Urinary bladder (tissue), 4 donors: ENCODE data around the gene PALD1. TPM values are rescaled to one million over a fixed set of nuclear protein-coding genes. Genes with fewer than 3 reads are reported as not detected.
A peak's percentile ranks its signal among the peaks of the same experiment; 100 is the strongest.
"Not testable (repeated sequence)": the region's sequence is repeated elsewhere in the genome, so short reads cannot be mapped to it uniquely, and the experiment has no call there.

Experiments used
- DNase-seq: peaks from one replicate; pipeline ENCODE4 v3.0.0-alpha.2; 2015; ENCODE audit errors: extremely low spot score
- H3K27ac ChIP-seq: one replicate; pipeline ENCODE4 v1.5.1; 2013; ENCODE audit warnings: low read depth, mild to moderate bottlenecking, moderate library complexity
- H3K36me3 ChIP-seq: one replicate; pipeline ENCODE4 v1.6.1; 2013; ENCODE audit warnings: mild to moderate bottlenecking, moderate library complexity; ENCODE audit not compliant: insufficient read depth
- H3K4me1 ChIP-seq: one replicate; pipeline ENCODE4 v1.6.1; 2013; ENCODE audit warnings: mild to moderate bottlenecking, moderate library complexity; ENCODE audit not compliant: insufficient read depth
- H3K4me3 ChIP-seq: one replicate; pipeline ENCODE4 v1.5.1; 2013; ENCODE audit warnings: low read depth, low read length
- WGBS: extraction: QIAGEN DNeasy Blood & Tissue Kit; methylation state at CpG from one replicate; pipeline ENCODE4 v1.1.7; 2013; 5-methylcytosine and 5-hydroxymethylcytosine counted together
- polyA plus RNA-seq: library from polyadenylated mRNA; stranded (reverse); fragments of 200-250 nt; gene quantifications from one replicate; pipeline ENCODE4 v1.2.3, GENCODE V29; 2013
- total RNA-seq: library from RNA; depleted of rRNA; stranded (reverse); fragments of >200 nt; gene quantifications from one replicate; pipeline ENCODE4 v1.2.3, GENCODE V29; 2014
- donor health status: healthy with polysubstance abuse.
- donor health status: healthy.

PALD1 gene
- total and polyA plus RNA-seq, 2 donors = 5.7 to 10.2 TPM

- H3K4me3 ChIP-seq = no peak overlapping the region
- H3K4me1 ChIP-seq = no peaks in the 10 kb centered on the region
- H3K27ac ChIP-seq = peak overlapping the region; percentile 24
- WGBS = 30% methylated on average over 7 of the region's 7 CpGs
- H3K36me3 ChIP-seq = no peaks in the 10 kb centered on the region
- no peak for DNase-seq
Observed at GRCh38 chr10:70481831-70482530, 3.4 kb downstream of the PALD1 start.

GRCh38 chr10:70482982-70483760, 4.6 kb downstream of the PALD1 start:
- DNase-seq = no peak
- H3K27ac ChIP-seq = peak overlapping the region; percentile 31
- WGBS = 68% methylated on average over 8 of the region's 8 CpGs
- H3K4me1 ChIP-seq = no peaks in the 10 kb centered on the region
- H3K4me3 ChIP-seq = no peak overlapping the region
- no peaks in the 10 kb centered on the region for H3K36me3 ChIP-seq

GRCh38 chr10:70483872-70484271, 5.3 kb downstream of the PALD1 start:
- not testable (repeated sequence) for H3K27ac ChIP-seq, H3K4me3 ChIP-seq, DNase-seq, H3K4me1 ChIP-seq, H3K36me3 ChIP-seq
- WGBS = 91% methylated on average over 6 of the region's 6 CpGs

- Histone ChIP-seq H3K36me3 (no peaks in the 10 kb centered on the region), H3K4me3 (no peak overlapping the region), H3K27ac (no peak overlapping the region), H3K4me1 (no peaks in the 10 kb centered on the region)
- WGBS = 90% methylated on average over 3 of the region's 3 CpGs
- DNase-seq = no peak
Observed at GRCh38 chr10:70487824-70488223, 9.3 kb downstream of the PALD1 start.

GRCh38 chr10:70490142-70490541, 11.6 kb downstream of the PALD1 start:
- WGBS = 97% methylated on average over 4 of the region's 4 CpGs
- Histone ChIP-seq H3K27ac (no peak overlapping the region), H3K4me1 (no peaks in the 10 kb centered on the region), H3K36me3 (no peaks in the 10 kb centered on the region), H3K4me3 (no peak overlapping the region)
- no peak for DNase-seq

- Histone ChIP-seq H3K4me3 (no peak overlapping the region), H3K27ac (peak overlapping the region; percentile 35), H3K36me3 (no peaks in the 10 kb centered on the region), H3K4me1 (no peaks in the 10 kb centered on the region)
- 90% methylated on average over 2 of the region's 2 CpGs for WGBS
- DNase-seq = no peak
Observed at GRCh38 chr10:70491614-70492013, 13.0 kb downstream of the PALD1 start.

- no peak for DNase-seq
- H3K4me1 ChIP-seq = no peaks in the 10 kb centered on the region
Observed at GRCh38 chr10:70492786-70493659, 14.5 kb downstream of the PALD1 start.

GRCh38 chr10:70493660-70494234, 15.2 kb downstream of the PALD1 start:
- no peak for DNase-seq
- WGBS = 70% methylated on average over 9 of the region's 9 CpGs
- Histone ChIP-seq H3K27ac (no peak overlapping the region), H3K4me3 (no peak overlapping the region), H3K4me1 (no peaks in the 10 kb centered on the region), H3K36me3 (no peaks in the 10 kb centered on the region)

More at GRCh38 chr10:70492786-70493659, 14.5 kb downstream of the PALD1 start:
- H3K36me3 ChIP-seq = no peaks in the 10 kb centered on the region
- H3K27ac ChIP-seq = no peak overlapping the region
- H3K4me3 ChIP-seq = no peak overlapping the region
- whole genome bisulfite sequencing = 84% methylated on average over 10 of the region's 10 CpGs

GRCh38 chr10:70494536-70494935, 16.0 kb downstream of the PALD1 start:
- H3K4me1 ChIP-seq = no peaks in the 10 kb centered on the region
- H3K27ac ChIP-seq = no peak overlapping the region
- H3K36me3 ChIP-seq = no peaks in the 10 kb centered on the region
- no peak for DNase-seq
- H3K4me3 ChIP-seq = no peak overlapping the region
- WGBS = 68% methylated on average over 8 of the region's 8 CpGs

- DNase-seq = no peak
- 61% methylated on average over 13 of the region's 13 CpGs for WGBS
- H3K4me1 ChIP-seq = no peaks in the 10 kb centered on the region
- H3K36me3 ChIP-seq = no peaks in the 10 kb centered on the region
- no peak overlapping the region for H3K4me3 ChIP-seq
- peak overlapping the region; percentile 28 for H3K27ac ChIP-seq
Observed at GRCh38 chr10:70494966-70495365, 16.4 kb downstream of the PALD1 start.

GRCh38 chr10:70495691-70496261, 17.2 kb downstream of the PALD1 start:
- Histone ChIP-seq H3K27ac (no peak overlapping the region), H3K36me3 (no peaks in the 10 kb centered on the region), H3K4me1 (no peaks in the 10 kb centered on the region), H3K4me3 (no peak overlapping the region)
- WGBS = 93% methylated on average over 4 of the region's 4 CpGs
- no peak for DNase-seq

GRCh38 chr10:70496341-70497119, 18.0 kb downstream of the PALD1 start:
- DNase-seq = no peak
- no peaks in the 10 kb centered on the region for H3K4me1 ChIP-seq
- no peak overlapping the region for H3K27ac ChIP-seq
- WGBS = 87% methylated on average over 13 of the region's 13 CpGs
- H3K4me3 ChIP-seq = no peak overlapping the region
- H3K36me3 ChIP-seq = no peaks in the 10 kb centered on the region
